ENCODE results near the gene SPAAR.
"Not testable (repeated sequence)": the region's sequence is repeated elsewhere in the genome, so short reads cannot be mapped to it uniquely, and the experiment has no call there.

The SPAAR gene

GRCh38 chr9:35906923-35907699 is 2.2 kb upstream of the SPAAR start:
- Histone ChIP-seq H3K4me1 (ENCODE audit: insufficient read depth, low read length) (peaks cover 23% of the 10 kb centered on the region), H2AFZ (ENCODE audit: low read depth, low read length) (no peak overlapping the region), H3K36me3 (ENCODE audit: insufficient read depth, low read length) (no peaks in the 10 kb centered on the region), H3K27me3 (ENCODE audit: insufficient read depth, low read length) (no peaks in the 10 kb centered on the region), H3K9me3 (ENCODE audit: low read length) (no peaks in the 10 kb centered on the region), H3K4me3 (ENCODE audit: low read length) (no peak overlapping the region)

GRCh38 chr9:35907711-35908503 is 1.4 kb upstream of the SPAAR start:
- peaks cover 23% of the 10 kb centered on the region for H3K4me1 ChIP-seq (ENCODE audit: insufficient read depth, low read length)
- H2AFZ ChIP-seq (ENCODE audit: low read depth, low read length): peak overlapping the region; percentile 44
- H3K9me3 ChIP-seq (ENCODE audit: low read length): no peaks in the 10 kb centered on the region
- no peaks in the 10 kb centered on the region for H3K27me3 ChIP-seq (ENCODE audit: insufficient read depth, low read length)
- H3K4me3 ChIP-seq (ENCODE audit: low read length): no peak overlapping the region
- no peaks in the 10 kb centered on the region for H3K36me3 ChIP-seq (ENCODE audit: insufficient read depth, low read length)

GRCh38 chr9:35908504-35909125 is 675 bp upstream of the SPAAR start:
- H3K9me3 ChIP-seq (ENCODE audit: low read length): no peaks in the 10 kb centered on the region
- peak overlapping the region; percentile 44 for H2AFZ ChIP-seq (ENCODE audit: low read depth, low read length)
- no peaks in the 10 kb centered on the region for H3K27me3 ChIP-seq (ENCODE audit: insufficient read depth, low read length)
- H3K36me3 ChIP-seq (ENCODE audit: insufficient read depth, low read length): no peaks in the 10 kb centered on the region
- H3K4me1 ChIP-seq (ENCODE audit: insufficient read depth, low read length): peaks cover 23% of the 10 kb centered on the region
- no peak overlapping the region for H3K4me3 ChIP-seq (ENCODE audit: low read length)

GRCh38 chr9:35909687-35910612 is 660 bp downstream of the SPAAR start:
- Histone ChIP-seq H2AFZ (ENCODE audit: low read depth, low read length) (no peak overlapping the region), H3K4me3 (ENCODE audit: low read length) (no peak overlapping the region), H3K36me3 (ENCODE audit: insufficient read depth, low read length) (no peaks in the 10 kb centered on the region), H3K27me3 (ENCODE audit: insufficient read depth, low read length) (no peaks in the 10 kb centered on the region), H3K9me3 (ENCODE audit: low read length) (no peaks in the 10 kb centered on the region), H3K4me1 (ENCODE audit: insufficient read depth, low read length) (peaks cover 23% of the 10 kb centered on the region)

- peaks cover 23% of the 10 kb centered on the region for H3K4me1 ChIP-seq (ENCODE audit: insufficient read depth, low read length)
- no peaks in the 10 kb centered on the region for H3K36me3 ChIP-seq (ENCODE audit: insufficient read depth, low read length)
Observed at GRCh38 chr9:35910613-35911359, 1.5 kb downstream of the SPAAR start.

GRCh38 chr9:35911690-35912089 is 2.4 kb downstream of the SPAAR start:
- no peak overlapping the region for H2AFZ ChIP-seq (ENCODE audit: low read depth, low read length)
- no peak overlapping the region for H3K4me3 ChIP-seq (ENCODE audit: low read length)
- H3K9me3 ChIP-seq (ENCODE audit: low read length): no peaks in the 10 kb centered on the region
- H3K36me3 ChIP-seq (ENCODE audit: insufficient read depth, low read length): no peaks in the 10 kb centered on the region
- no peaks in the 10 kb centered on the region for H3K27me3 ChIP-seq (ENCODE audit: insufficient read depth, low read length)
- H3K4me1 ChIP-seq (ENCODE audit: insufficient read depth, low read length): peaks cover 21% of the 10 kb centered on the region

More at GRCh38 chr9:35910613-35911359, 1.5 kb downstream of the SPAAR start:
- H3K27me3 ChIP-seq (ENCODE audit: insufficient read depth, low read length): no peaks in the 10 kb centered on the region
- H2AFZ ChIP-seq (ENCODE audit: low read depth, low read length): no peak overlapping the region
- H3K4me3 ChIP-seq (ENCODE audit: low read length): no peak overlapping the region
- H3K9me3 ChIP-seq (ENCODE audit: low read length): no peaks in the 10 kb centered on the region

GRCh38 chr9:35912791-35913400 is 3.6 kb downstream of the SPAAR start:
- Histone ChIP-seq H3K4me1 (ENCODE audit: insufficient read depth, low read length) (peaks cover 10% of the 10 kb centered on the region), H3K9me3 (ENCODE audit: low read length) (no peaks in the 10 kb centered on the region), H2AFZ (ENCODE audit: low read depth, low read length) (no peak overlapping the region), H3K4me3 (ENCODE audit: low read length) (no peak overlapping the region), H3K27me3 (ENCODE audit: insufficient read depth, low read length) (no peaks in the 10 kb centered on the region), H3K36me3 (ENCODE audit: insufficient read depth, low read length) (no peaks in the 10 kb centered on the region)

- H3K36me3 ChIP-seq (ENCODE audit: insufficient read depth, low read length); H3K9me3 ChIP-seq (ENCODE audit: low read length); H3K4me3 ChIP-seq (ENCODE audit: low read length); H3K27me3 ChIP-seq (ENCODE audit: insufficient read depth, low read length); H2AFZ ChIP-seq (ENCODE audit: low read depth, low read length); H3K4me1 ChIP-seq (ENCODE audit: insufficient read depth, low read length): not testable (repeated sequence)
Observed at GRCh38 chr9:35913429-35913828, 4.1 kb downstream of the SPAAR start.

GRCh38 chr9:35914301-35914807 is 5.1 kb downstream of the SPAAR start:
- H3K27me3 ChIP-seq (ENCODE audit: insufficient read depth, low read length): no peaks in the 10 kb centered on the region
- no peaks in the 10 kb centered on the region for H3K4me1 ChIP-seq (ENCODE audit: insufficient read depth, low read length)
- H3K4me3 ChIP-seq (ENCODE audit: low read length): no peak overlapping the region
- no peaks in the 10 kb centered on the region for H3K36me3 ChIP-seq (ENCODE audit: insufficient read depth, low read length)
- H3K9me3 ChIP-seq (ENCODE audit: low read length): no peaks in the 10 kb centered on the region
- no peak overlapping the region for H2AFZ ChIP-seq (ENCODE audit: low read depth, low read length)

GRCh38 chr9:35915681-35916294 is 6.5 kb downstream of the SPAAR start:
- Histone ChIP-seq H3K4me3 (ENCODE audit: low read length) (no peak overlapping the region), H3K4me1 (ENCODE audit: insufficient read depth, low read length) (no peaks in the 10 kb centered on the region), H3K36me3 (ENCODE audit: insufficient read depth, low read length) (no peaks in the 10 kb centered on the region)

GRCh38 chr9:35917261-35917660 is 8.0 kb downstream of the SPAAR start:
- no peaks in the 10 kb centered on the region for H3K4me1 ChIP-seq (ENCODE audit: insufficient read depth, low read length)
- no peak overlapping the region for H2AFZ ChIP-seq (ENCODE audit: low read depth, low read length)
- H3K36me3 ChIP-seq (ENCODE audit: insufficient read depth, low read length): no peaks in the 10 kb centered on the region
- H3K27me3 ChIP-seq (ENCODE audit: insufficient read depth, low read length): no peaks in the 10 kb centered on the region
- no peak overlapping the region for H3K4me3 ChIP-seq (ENCODE audit: low read length)
- H3K9me3 ChIP-seq (ENCODE audit: low read length): no peaks in the 10 kb centered on the region

More at GRCh38 chr9:35915681-35916294, 6.5 kb downstream of the SPAAR start:
- Histone ChIP-seq H3K27me3 (ENCODE audit: insufficient read depth, low read length) (no peaks in the 10 kb centered on the region), H2AFZ (ENCODE audit: low read depth, low read length) (no peak overlapping the region), H3K9me3 (ENCODE audit: low read length) (no peaks in the 10 kb centered on the region)
